GM12872 (cell line): ENCODE measurements around the gene WDR88.
A peak's percentile ranks its signal among the peaks of the same experiment; 100 is the strongest.

Source experiments
- TF ChIP-seq, protein P1 (sequence below): IDR thresholded peaks from 3 replicates; pipeline ENCODE4 v1.5.1; 2011; ENCODE audit warnings: low read depth, mild to moderate bottlenecking, low read length, moderate library complexity; ENCODE audit not compliant: insufficient read depth

WDR88 gene

DNA sequence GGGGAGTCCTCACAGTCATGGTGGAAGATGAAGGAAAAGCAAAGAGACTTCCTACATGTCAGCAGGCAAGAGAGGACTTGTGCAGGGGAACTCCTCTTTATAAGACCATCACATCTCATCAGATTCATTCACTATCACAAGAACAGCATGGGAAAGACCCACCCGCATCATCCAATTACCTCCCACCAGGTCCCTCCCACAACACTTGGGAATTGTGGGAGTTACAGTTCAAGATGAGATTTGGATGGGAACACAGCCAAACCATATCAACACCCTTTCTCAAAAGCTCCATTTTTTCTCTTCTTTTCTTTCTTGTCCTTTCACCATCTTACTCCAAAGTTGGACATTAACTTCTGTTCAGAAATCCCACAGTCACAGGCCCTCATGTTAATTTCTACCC lies 57.5 kb downstream of the WDR88 start:
- TF ChIP-seq, protein P1, sequence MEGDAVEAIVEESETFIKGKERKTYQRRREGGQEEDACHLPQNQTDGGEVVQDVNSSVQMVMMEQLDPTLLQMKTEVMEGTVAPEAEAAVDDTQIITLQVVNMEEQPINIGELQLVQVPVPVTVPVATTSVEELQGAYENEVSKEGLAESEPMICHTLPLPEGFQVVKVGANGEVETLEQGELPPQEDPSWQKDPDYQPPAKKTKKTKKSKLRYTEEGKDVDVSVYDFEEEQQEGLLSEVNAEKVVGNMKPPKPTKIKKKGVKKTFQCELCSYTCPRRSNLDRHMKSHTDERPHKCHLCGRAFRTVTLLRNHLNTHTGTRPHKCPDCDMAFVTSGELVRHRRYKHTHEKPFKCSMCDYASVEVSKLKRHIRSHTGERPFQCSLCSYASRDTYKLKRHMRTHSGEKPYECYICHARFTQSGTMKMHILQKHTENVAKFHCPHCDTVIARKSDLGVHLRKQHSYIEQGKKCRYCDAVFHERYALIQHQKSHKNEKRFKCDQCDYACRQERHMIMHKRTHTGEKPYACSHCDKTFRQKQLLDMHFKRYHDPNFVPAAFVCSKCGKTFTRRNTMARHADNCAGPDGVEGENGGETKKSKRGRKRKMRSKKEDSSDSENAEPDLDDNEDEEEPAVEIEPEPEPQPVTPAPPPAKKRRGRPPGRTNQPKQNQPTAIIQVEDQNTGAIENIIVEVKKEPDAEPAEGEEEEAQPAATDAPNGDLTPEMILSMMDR, result no peak

DNA sequence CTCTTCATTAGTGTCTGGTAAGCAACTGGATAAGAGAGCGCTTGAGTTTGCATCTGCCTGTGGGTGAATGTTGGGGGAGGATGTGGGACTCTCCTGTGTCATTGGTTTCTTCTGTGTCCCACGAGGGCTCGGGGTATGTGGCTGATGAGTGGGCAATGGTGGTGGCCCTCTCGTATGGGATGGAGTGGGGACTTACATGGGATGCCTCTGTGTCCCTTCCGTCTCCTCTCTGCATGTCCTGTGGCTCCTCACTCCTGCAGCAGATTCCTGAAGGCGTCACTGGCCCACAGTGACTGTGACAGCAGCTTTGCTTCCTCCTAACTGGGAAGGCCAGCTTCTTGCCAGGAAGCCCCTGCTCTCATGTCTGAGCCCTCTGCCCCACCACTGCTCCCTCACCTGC lies 59.6 kb downstream of the WDR88 start:
- TF ChIP-seq, protein P1, result no peak

DNA sequence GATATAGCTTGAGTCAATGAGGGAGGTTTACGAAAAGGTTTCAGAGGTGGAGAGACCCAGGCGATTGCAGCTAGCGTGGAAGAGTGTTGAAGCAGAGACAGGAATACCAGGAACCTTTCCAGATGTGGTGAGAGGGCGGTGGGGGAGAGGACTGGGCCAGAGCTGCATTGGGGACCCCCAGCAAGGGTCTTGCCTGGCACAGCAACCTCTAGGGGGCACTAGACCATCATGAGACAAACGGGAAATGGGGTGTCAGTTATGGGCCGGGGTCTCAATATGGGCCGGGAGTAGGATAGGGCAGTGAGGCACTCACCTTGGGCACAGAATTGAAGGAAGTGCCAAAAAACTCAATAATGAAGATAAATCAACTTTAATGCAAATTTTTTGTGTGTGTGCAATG lies 60.1 kb downstream of the WDR88 start:
- TF ChIP-seq, protein P1, result peak; percentile 31; the same call in 1 of the 3 replicates

DNA sequence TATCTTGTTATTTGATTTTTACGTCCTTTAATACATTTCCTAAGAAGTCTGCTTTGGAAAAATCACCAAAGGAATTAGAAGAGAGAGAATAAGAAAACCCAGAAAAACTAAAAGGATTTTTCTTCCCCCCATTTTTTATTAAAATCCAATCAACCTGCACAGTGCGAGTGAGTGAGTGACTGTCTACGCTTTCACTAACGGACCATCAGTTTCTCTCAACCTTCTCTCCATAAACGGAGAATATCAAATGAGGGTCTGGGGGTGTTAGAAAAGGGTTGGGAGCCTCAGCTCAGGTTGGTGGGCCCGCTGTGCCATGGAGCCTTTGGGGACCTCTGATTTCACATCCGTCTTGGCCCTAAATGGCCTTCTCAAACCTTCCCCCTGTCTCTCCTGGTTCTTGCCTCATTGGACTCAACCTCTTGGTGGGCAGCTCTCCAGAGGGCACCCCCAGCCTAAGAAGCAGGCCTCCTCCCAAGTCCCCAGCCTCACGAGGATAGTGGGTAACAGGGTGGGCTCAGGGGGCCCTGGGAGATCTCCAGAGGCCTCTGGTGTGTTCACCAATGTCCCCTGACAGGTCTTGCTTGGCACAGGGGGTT lies 61.5 kb downstream of the WDR88 start:
- TF ChIP-seq, protein P1, result no peak

DNA sequence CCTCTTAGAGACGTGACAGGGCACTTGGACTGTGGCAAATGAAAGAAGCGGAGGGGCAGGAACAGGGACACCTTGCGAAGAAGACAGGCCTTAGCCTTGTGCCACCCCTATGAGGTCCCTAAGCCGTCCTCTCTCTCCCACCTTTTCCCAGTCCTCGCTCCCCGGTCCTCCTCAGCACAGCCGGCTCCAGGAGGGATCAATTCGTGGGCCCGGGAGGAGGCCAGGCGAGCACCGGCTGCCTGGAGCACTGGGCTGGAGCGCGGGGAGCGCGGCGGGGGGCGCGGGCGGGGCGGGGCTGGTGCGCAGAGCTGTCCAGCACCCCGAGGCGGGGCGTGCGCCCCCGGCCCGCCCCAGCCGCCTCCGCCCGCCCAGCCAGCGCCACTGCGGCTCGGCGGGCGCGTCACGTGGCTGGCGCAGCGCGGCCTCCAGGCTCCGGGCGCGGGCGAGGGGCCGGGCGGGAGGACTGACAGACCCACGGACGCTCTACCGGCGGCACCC lies 62.0 kb downstream of the WDR88 start, which contains the start of gene LRP3:
Gene LRP3, plus strand, starts transcription at position 466 of the 498 bp plus-strand sequence. CDS start 456 bp downstream, outside the sequence.
- TF ChIP-seq, protein P1, result no peak

DNA sequence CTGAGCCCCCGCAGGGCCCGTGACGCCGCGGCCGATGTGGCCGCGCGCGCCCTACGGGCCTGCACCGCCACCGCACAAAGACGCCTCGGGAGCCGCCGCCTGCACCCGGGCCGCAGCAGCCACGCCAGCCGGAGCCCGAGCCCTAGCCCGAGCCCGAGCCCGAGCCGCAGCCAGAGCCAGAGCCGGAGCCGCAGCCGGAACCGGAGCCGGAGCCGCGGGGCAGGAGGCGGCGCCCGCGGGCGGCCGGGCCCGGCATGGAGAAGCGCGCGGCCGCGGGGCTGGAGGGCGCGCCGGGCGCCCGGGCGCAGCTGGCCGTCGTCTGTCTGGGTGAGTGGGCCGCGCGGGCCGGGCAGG lies 62.6 kb downstream of the WDR88 start:
- TF ChIP-seq, protein P1, result no peak

DNA sequence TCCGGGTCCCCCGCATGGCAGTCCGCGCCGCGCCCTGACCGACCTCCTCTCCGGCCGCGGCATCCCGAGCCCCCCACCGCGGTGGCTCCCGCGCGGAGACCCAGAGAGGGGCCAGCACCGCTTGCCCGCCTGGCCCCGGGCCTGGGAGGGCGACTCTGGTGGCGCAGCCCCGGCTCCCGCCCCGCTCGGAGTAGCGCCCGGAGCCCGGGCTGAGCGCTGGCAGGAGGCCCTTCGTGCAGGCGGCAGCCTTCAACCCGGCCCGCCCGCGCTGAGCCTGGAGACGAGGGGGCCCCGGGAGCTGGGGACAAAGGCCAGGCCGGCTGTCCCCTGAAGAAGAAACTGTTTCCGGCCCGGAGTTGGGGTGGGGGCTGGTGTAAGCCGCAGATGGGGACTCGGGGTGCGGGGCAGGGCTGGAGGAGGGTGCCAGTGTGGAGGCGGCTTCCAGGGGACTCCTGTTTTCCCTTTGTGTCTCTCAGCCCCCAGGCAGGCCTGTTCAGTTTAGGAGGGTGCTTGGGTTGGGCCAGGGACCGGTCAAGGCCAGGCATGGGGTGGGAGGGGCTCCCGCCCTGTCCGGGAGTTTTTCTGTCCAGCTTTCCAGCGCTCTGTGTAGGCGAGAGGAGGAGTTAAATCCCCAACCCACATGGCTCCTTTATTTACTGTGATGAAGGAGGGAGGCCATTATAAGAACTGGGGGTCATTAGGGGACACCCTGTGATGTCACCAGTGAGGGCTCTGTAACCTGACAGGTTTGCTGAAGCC lies 63.2 kb downstream of the WDR88 start:
- TF ChIP-seq, protein P1, result no peak
